HG03097 (cell line): ENCODE results near the gene TRIO.

Experiments
- ATAC-seq: cut with Tn5 transposase; IDR thresholded peaks from one replicate; pipeline ENCODE4 v1.9.1; 2021; ENCODE audit not compliant: unreplicated experiment, low FRiP score

Gene TRIO

DNA sequence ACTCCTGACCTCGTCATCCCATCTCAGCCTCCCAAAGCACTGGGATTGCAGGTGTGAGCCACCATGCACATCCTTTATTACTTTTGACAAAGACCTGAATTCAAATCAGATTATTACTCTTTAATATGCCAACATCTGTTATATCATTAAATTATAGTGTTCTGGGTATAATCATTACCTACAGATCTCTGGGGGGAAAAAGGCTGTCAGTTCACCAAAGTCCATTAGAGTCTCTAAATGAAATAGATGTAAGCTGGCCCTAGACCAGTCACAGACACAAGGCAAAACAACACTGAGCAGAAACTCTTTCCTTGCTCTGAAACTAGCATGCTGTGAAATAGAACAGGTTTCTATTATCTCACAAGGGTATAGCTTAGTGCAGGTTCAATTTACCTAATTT is 21.6 kb upstream of the TRIO start:
- ATAC-seq: no peak

DNA sequence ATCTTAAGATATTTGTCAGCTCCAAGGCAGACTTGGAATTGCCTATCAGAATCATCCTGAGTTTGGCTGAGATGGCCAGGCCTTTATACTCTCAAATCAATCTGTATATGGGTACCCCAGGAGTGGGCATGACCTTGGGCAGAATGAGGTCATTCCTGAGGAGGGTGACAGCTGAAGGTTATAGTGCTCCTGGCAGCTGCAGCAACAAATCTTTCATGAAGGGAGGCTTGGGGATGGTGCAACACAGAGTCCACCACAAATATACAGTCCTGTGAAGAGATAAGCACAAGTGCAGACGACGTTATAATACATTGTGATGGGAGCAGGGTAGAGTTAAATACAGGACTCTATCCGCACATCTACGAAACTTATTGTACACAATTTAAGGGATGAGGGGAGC is 21.1 kb upstream of the TRIO start:
- ATAC-seq: no peak

DNA sequence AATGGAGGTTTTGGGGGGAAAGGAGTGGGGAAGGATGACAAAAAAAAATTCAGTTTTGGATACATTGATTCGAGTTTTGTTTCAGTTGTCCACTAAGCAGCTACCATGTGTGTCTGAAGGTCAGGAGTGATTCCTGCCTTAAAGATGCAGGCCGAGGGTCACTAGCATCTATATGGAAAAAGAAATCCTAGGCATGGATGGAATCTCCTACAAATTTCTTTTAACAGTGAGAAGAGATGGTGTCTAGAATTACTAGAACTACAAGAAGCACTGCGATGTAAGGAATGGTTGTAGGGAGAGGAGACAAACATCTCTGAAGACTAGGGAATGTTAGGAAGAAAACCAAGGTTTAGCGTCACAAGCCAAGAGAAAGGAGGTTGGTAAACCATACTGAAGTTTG is 19.6 kb upstream of the TRIO start:
- ATAC-seq: no peak

DNA sequence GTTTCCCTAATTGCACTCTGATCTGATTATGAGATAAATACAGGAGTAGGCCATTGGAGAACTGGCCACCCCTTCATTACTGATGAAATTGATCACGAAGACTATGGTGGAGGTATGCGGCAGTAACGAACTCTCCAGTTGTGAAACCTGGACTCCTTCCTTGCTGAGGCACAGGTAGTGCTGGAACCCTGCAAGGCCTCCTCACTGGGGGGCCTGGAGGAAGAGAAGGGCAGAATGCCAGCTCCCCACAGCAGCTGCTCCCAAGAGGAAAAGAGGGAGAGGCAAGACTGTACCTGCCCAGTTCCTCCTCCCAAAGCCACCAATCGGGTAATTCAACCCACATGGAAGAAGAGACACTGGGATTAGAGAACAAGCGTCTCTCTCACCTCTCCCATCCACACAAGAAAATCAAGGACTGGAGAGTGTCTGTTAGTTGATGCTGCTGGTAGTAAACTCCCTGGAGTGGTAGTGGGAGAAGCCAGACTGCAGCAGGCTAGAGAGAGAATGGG is 19.1 kb upstream of the TRIO start:
- no peak for ATAC-seq

DNA sequence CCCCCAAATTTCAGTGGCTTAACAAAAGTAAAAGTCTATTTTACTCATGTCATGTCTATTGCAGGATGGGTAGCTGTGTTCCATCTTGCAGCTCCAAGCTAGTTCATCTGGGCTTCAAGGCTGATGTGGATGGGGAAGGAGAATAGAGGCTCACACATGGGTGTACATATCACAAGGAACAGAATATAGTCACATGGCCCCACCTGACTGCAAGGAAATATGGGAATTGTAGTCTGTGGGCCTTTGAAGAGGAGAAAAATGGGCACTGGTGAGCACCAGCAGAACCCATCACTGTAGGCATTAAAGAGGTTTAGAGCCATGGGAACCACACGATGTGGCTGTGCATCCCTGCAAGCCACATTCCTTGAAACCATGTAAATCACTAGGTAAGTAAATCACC is 17.9 kb upstream of the TRIO start:
- no peak for ATAC-seq

DNA sequence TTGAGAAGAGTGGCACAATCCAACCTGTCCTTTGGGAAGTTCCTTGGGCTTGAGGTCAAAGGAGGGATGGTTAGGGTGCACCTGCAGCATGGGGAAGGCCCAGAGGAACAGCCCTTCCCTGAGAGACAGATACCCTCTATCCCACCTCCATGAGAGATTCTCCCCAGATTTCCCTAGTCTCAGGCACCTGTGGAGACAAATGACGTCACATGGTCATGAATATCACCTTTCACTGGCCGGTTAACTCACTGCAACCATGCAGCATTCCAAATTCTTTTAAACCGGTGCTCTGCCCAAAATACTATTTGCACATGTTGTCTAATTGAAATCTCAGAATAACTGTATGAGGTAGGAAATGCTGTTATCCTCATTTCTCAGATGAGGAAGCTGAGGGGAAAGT is 15.6 kb upstream of the TRIO start:
- no peak for ATAC-seq

DNA sequence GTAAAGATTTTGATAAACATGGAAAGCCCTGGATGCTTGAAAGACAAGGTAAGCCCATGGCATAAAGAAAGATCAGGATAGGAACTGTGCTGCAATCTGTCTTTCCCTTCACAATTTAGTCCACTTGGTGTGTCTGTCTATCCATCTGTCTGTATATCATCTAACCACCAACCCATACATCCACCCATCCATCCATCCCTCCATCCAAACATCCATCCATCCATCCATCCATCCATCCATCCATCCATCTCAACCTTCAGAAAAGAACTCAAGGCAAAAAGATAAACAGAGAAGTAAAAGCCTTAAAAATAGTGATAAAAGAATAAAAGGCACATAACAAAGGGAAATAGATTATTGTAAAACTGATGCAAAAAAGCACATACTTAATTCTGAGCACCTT is 15.1 kb upstream of the TRIO start:
- no peak for ATAC-seq

DNA sequence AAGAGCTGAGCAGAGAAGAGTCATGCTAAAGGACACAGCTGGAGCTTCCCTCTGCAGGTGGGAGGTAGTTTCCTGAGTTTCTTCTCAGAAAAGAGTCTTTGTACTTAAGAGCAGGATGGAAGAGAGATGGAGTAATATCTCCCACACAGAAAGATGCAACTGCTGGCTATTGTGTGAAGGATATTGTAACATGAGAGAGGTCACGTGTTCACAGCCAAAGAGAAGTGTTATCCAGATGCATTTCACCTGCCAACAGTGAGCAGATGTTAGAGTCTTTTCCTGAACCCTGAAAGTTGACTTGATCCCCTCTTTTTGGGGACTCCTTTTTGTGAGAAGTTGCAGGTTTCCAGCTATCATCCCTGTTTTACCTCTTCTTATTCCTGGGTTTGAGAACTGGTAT is 14.0 kb upstream of the TRIO start:
- ATAC-seq: no peak

DNA sequence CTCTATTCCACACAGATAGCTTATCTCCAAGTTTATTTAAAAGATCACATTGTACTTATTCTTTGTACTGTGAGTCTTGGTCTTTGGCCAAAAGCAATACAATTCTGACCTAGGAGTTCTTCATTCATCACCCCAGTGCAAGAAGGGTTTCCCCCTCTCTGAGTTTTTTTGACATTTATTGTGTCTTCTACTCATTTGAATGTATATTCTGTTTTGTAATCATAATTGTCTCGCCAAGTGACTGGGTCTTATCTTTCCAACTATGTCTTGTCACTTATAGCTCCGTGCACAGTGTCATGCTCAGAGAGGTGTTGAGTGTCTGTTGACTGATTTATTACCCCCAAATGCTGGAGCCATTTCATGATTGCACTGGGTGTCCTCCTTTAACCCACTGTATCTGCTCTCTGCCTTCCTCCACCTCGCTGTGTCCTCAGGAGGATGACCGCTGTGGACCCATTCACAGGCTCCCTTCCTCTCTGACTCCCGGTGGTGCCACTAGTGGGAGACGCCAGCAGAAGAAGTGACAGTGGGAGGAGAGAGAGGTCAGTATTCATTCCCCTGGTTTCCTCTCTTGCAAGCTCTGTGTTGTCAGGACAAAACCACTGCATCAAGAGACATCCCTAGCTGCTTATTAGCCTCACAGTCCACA is 11.2 kb upstream of the TRIO start:
- no peak for ATAC-seq

DNA sequence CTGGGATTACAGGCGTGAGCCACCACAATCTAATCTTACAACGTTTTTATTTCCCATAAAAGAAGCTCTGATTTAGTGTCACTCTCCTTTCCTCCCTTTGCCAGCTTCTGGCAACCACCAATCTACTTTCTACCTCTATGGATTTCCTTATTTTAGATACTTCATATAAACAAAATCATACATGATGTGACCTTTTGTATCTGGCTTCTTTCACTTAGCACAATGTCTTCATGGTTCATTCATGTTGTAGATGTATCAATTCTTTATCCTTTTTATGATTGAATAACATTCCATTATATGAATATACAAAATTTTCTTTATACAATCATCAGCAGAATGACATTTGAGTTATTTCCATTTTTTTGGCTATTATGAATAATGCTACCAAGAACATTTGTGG is 9.7 kb upstream of the TRIO start:
- no peak for ATAC-seq

DNA sequence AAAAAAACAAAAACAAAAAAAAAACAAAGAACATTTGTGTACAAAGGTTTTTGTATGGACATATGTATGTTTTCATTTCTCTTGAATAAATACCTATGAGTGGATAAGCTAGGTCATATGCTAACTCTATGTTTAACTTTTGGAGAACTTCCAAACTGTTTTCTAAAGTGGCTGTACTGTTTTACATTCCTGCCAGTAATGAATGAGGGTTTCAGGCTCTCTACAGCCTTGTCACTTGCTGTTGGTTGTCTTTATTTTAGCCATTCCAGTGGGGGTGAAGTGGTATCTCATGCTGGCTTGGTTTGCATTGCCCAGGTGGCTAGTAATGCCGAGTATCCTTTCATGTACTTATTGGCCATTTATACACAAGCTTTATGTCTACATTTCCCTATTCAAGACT is 9.1 kb upstream of the TRIO start:
- ATAC-seq: no peak

DNA sequence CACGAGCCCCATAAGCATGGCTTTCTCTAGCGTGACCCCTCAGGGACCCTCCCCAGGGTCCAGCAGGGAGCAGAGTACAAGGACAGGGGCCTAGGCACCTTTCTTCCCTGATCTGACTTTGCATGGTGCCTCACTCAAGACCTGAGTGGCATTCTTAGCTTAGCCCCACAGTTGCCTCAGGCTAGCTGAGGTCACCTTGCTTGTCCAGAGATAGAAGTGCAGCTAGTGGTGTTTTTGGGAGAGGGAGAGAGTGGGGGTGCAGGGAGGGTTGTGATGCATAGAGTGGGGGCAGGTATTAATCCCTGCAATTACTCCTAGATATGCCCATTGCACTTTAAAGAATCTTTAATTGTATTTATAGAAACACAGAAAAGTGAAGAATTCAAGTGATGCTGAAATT is 8.4 kb upstream of the TRIO start:
- no peak for ATAC-seq

DNA sequence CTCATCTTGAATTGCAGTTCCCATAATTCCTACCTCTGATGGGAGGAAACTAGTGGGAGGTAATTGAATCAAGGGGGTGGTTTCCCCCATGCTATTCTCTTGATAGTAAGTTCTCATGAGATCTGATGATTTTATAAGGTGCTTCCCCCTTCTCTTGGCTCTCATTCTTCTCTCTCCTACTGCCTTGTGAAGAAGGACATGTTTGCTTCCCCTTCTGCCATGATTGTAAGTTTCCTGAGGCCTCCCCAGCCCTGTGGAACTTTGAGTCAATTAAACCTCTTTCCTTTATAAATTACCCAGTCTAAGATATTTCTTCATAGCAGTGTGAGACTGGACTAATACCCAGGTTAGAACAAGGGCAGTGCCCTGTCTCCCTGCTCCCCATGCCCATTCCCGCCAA is 7.5 kb upstream of the TRIO start:
- ATAC-seq: no peak

DNA sequence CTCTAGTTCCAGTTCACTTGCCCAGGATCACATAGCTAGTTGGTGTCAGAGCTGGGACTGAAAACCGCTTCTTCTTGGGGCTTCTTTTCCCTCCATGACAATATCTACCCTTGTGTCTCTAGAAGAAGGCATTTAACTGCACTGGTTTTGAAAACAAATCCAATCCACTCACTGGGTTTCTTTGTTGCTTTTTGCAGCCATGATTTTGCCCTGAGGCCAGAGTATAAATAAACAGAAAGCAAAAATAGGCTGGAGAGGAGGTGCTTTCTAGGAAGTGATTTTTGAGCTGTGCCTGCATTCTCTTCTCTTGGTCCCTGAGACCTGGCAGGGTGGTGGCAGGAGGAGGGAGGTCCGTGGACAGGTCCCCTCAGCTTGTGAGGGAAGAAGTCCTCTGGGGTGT is 6.9 kb upstream of the TRIO start:
- no peak for ATAC-seq

DNA sequence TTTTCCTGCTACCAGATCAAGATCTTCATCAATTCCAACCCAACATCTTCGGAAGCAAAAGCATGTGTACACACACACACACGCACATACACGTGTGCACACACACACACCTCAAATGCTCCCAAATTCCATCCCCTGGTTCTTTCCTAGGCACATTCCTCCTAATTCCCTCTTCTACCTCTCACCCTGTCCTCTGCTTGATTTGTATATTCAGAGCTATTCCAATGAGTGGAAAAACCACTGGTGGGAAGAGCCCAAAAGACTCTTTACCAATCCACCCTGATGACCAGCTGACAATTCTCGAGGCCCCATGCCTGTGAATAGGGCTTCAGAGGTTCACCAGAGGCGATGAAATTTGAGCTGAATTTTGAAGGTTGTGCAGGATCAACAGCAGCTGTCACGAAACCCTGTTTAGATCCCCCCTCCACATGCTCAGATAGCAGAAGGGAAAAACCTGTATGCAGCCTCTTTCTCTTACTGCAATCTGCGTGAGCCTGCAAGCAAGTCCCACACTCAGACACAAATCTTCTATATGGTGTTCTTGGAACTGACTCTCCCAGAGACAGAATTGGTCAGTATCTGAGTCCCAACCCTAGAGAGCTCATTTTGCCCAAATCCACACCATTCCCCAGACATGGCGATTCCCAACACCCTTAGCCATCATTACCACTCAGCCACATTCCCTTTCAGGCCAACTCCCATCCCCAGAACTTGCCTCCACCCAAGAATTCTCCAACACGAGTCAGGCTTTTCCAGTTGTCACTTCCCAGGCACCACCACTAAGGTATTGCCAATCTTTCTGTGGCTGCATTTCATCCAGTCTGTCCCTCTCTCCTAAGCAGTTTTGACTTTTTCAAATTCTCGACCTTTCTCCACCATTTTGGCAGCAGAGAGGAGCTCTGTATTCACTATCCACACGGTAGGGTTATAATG is 4.3 kb upstream of the TRIO start:
- ATAC-seq: no peak

DNA sequence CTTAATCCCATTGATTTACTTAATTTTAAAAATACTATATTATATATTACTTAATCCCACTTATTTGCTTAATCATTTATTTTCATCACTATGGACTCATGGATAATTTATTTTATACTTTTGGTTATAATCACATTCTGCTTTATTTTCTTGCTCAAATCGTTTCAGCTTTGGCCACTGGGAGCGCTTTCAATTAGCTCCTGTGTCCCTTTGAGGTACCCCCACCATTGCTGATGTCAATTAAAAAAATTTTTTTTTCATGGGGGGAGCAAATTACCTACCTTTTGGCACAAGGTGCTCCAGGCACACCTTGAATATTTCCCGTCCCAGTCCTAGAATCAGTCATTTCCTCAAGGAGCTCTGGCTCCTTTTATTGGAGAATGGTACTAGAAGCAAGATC is 1.4 kb upstream of the TRIO start:
- no peak for ATAC-seq

DNA sequence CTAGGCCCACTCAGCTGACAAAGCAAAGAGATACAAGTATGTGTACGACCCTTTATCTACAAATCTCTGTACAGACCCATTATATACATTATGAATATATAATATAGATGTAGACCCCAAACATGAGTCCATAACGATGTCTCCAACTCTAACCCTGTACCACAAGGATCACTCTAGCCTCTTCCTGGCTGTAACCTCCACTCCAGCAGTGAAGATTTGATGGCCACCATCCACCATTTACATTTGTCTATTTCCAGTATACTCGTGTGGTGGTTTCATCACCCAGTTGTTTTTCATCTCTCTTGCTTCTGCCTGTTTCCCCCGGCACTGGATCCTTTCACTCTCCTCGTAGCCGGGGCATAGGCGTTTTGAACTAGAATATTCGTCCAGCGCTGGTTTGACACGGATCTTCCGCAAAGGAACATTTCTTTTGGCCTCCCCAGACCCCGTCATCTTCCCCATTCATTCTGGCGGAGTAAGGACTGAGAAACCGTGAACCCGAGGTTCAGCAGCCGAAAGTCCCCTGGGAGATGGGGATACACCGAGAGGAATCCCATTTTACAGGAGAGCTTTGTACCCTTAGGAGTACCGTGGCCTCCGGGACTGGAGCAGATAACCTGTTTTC is 828 bp upstream of the TRIO start:
- peak; percentile 3 for ATAC-seq

DNA sequence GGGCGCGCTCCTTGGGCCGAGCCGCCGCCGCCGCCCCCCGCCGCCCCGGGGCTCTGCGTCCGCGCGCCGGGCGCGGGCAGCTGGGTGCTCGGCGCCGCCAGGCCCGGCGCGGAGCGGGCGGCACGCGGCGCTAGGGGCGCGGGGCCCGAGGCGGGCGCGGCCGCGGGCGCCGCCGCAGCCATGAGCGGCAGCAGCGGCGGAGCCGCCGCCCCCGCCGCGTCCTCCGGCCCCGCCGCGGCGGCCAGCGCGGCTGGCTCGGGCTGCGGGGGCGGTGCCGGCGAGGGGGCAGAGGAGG is 351 bp downstream of the TRIO start:
- ATAC-seq: peak; percentile 15

DNA sequence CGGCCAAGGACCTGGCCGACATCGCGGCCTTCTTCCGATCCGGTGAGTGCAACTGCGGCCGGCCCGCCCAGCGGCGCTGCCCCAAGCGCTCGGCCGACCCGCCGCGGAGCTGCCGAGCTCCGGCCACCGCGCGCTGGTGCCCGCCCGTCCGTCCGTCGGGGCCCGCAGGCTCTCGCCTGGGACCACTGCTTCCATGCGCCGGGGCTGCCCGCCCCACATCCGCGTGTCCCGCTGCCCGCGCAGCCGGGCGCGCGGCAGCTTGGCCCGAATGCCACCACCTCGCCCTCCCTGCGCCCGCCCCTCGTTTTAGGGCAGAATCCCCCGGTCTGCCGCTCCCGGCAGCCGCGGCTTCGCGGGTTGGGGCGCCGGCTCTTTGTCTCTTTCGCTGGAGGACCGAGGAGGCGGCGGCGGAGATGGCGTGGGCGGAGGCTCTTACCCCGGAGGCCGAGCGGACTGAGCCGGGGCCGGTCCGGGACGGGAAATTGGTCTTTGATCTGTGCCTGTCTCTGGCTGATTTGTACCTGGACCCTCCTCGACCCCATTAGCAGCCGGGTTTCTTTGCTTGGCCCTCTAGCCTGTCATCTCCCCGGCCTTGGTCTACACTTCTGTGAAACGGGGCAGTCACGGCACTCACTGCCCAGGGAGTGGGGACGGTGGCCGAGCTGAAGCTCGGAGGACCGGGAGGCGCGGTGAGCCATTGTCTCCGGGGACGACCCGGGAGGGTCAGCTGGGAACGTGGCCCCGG is 871 bp downstream of the TRIO start:
- ATAC-seq: peak; percentile 6

DNA sequence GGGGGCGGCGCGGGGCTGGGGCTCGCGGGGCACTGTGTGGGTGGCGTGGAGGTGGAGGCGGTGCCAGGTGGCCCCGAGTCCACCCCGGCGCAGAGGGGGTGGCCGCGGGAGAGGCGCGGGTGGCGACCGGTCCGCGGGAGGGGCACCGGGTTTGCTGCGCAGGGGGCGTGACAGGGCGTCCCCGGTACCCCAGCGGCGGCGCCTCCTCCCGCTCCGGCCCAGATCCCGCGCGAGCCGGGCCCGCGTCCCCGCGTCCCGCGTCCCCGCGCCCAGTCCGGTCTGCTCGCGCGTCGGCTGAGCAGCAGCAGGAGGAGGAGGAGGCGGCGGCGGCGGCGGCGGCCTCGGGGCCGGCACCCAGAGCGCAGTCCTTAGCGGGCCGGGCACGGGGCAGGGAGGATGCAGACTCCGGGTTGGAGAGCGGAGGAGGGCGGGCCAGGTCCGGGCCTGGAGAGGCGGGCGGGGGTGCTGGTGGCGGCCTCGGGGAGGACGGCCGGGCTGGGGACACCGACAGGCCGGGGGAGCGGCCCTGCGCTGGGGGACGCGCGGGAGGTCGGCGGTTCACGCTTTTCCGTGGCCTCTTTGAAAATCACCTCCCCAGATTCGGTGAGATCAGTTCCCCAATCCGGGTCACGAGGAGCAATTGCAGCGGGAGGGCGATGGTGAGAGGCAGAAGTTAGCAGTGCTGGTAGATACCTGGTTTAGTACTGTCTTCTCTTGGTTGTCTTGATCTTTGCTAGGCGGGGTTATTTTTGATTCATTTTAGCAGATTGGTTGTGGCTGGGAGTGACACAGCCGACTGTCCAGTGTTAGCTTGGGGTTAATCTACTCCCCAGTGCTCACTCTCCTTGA is 1.7 kb downstream of the TRIO start:
- peak; percentile 44 for ATAC-seq
